Spleen (tissue), 11 donors: ENCODE measurements around the gene MAU2. TPM values are rescaled to one million over a fixed set of nuclear protein-coding genes. Genes with fewer than 3 reads are reported as not detected.
A peak's percentile ranks its signal among the peaks of the same experiment; 100 is the strongest.

Experiments used
- DNase-seq: peaks from one replicate; pipeline ENCODE4 v3.0.0-alpha.2; 2020
- H3K27ac ChIP-seq, 8 donors: fragments of 200-600 bp; sonication (generic) in 7 of 8; 1 replicate in 4 of 8; 2 replicates in 4 of 8; pipeline versions ENCODE4 v1.5.0 to v1.8.0; 2016 to 2021; ENCODE audit warnings: inconsistent platforms in 4 of 8, mild to moderate bottlenecking in 4 of 8, moderate library complexity in 1 of 8
- H3K27me3 ChIP-seq, 7 donors: fragments of 200-600 bp; sonication (generic) in 6 of 7; replicated peaks in 1 of 7; 1 replicate in 4 of 7; 2 replicates in 3 of 7; pipeline versions ENCODE4 v1.5.0 to v1.8.0; 2016 to 2021; ENCODE audit warnings: inconsistent platforms in 3 of 7, mild to moderate bottlenecking in 1 of 7
- H3K36me3 ChIP-seq, 6 donors: fragments of 200-600 bp; sonication (generic) in 5 of 6; 1 replicate in 4 of 6; 2 replicates in 2 of 6; pipeline versions ENCODE4 v1.5.0 to v1.8.0; 2016 to 2021; ENCODE audit warnings: inconsistent platforms in 2 of 6
- H3K4me1 ChIP-seq, 6 donors: fragments of 200-600 bp; sonication (generic) in 5 of 6; 1 replicate in 3 of 6; 2 replicates in 3 of 6; pipeline versions ENCODE4 v1.5.0 to v1.8.0; 2016 to 2021; ENCODE audit warnings: inconsistent platforms in 3 of 6
- H3K4me3 ChIP-seq, 8 donors: fragments of 200-600 bp; sonication (generic) in 7 of 8; 1 replicate in 4 of 8; 2 replicates in 4 of 8; pipeline versions ENCODE4 v1.5.0 to v1.8.0; 2016 to 2021; ENCODE audit warnings: inconsistent platforms in 4 of 8, mild to moderate bottlenecking in 4 of 8, moderate library complexity in 2 of 8
- H3K9me3 ChIP-seq, 8 donors: fragments of 200-600 bp; sonication (generic) in 7 of 8; 1 replicate in 4 of 8; 2 replicates in 4 of 8; pipeline versions ENCODE4 v1.5.0 to v1.8.0; 2016 to 2021; ENCODE audit warnings: inconsistent platforms in 4 of 8
- POLR2A ChIP-seq, 3 donors: fragments of 450-650 bp; IDR thresholded peaks; one replicate each; pipeline ENCODE4 v1.5.1; 2017; ENCODE audit warnings: antibody characterized with exemption in 3 of 3, mild to moderate bottlenecking in 1 of 3
- POLR2AphosphoS5 ChIP-seq, 3 donors: sonication (generic); formaldehyde crosslinking; IDR thresholded peaks; one replicate each; pipeline ENCODE4 v1.5.1; 2017; ENCODE audit warnings: antibody characterized with exemption in 3 of 3
- WGBS, 5 donors: extraction: QIAGEN DNeasy Blood & Tissue Kit in 3 of 5; methylation state at CpG; one replicate each; pipeline versions ENCODE4 v1.1.5 to v1.1.7; 2013 to 2018; 5-methylcytosine and 5-hydroxymethylcytosine counted together
- intact Hi-C: fragments of 100-400 bp; cut with DNase I; formaldehyde crosslinking; loops from one replicate; pipeline ENCODE4 v1.15.0; 2023; ENCODE audit warnings: low total_unique reads
- polyA plus RNA-seq, 3 donors: library from polyadenylated mRNA; stranded (reverse); fragments of 200-250 nt; gene quantifications; one replicate each; pipeline ENCODE4 v1.2.1, GENCODE V29; 2013
- total RNA-seq, 7 donors: library from RNA; depleted of rRNA in 3 of 7; stranded (reverse); fragments of >200 nt in 3 of 7; fragmentation: NEBNext Ultra II Directional in 4 of 7; extraction: Animal tissue kit (Norgen Biotek cat#: 25700) in 4 of 7; gene quantifications; one replicate each; pipeline versions ENCODE4 v1.1.0 to v1.2.1, GENCODE V29; 2016 to 2021
- TF ChIP-seq, protein P1 (sequence below), 11 experiments: fragments of 200-600 bp in 7 of 11; fragments of 450-650 bp in 4 of 11; sonication (generic) in 4 of 11; IDR thresholded peaks in 8 of 11; conservative IDR thresholded peaks in 3 of 11; 1 replicate in 7 of 11; 2 replicates in 4 of 11; pipeline versions ENCODE4 v1.4.0 to v1.8.0; 2016 to 2021; ENCODE audit warnings: antibody characterized with exemption in 11 of 11, inconsistent platforms in 4 of 11, mild to moderate bottlenecking in 1 of 11
- donor health status: healthy with polysubstance abuse.
- donor health status: DM: no; HTN: no; CAD: no; lungs with moderate emphysema.
- donor health status: DM: no; HTN: no; CAD: no.
- donor health status: Bipolar disorder and iron deficiency.
- donor health status: healthy.
- donor health status: DM: no; HTN: no; CAD: no.
- donor health status: DM: yes; HTN: yes; CAD: no.

Gene MAU2
- total and polyA plus RNA-seq, 10 donors = 12.0 to 133 (median 95.1) TPM

DNA sequence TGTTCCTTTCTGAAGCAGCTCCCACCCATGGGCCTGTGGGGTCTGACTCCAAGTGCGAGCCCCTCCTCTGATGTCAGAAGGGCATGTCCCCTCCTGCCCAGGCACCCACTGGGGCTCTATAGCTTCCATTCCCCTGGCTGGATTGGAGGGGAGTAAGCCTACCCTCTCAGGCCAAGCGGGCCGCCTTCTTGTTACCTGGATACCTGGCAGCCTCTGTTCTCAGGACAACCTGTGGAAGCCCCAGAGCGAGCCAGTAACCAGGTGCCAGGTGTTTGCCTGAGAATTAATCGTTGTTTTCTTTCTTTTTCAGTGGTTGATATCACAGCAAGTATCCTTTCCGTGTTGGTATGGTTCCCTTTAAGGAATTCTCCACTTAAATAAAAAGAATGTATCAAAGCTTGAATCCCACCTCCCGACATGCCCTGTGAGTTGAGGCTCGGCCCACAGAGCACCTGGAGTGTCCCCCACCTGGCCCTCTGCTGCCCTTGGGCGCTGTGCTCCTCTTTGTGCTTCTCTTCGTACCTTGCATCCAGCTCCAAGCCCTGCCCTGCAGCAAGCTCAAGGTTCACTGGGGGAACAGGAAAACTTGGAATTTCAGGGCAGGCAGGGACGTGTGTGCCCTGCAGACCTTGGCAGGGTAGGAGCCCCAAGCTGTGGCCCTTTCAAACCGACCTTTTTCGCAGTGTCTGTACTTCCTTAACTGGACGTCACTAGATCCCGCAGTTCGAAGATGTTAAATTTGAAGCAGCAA lies 15.0 kb downstream of the MAU2 start:
- intact Hi-C loops = no loop called here
- Histone ChIP-seq H3K27ac (no peak overlapping the region), H3K27me3 (no peaks in the 10 kb centered on the region), H3K4me3 (no peak overlapping the region), H3K4me1 (peaks cover 0 to 30% (median 0%) of the 10 kb centered on the region in 6 donors), H3K36me3 (peaks cover 0 to 100% (median 81%) of the 10 kb centered on the region in 6 donors), H3K9me3 (no peaks in the 10 kb centered on the region)
- 87 to 93% (median 87%) methylated on average over 16 of the region's 16 CpGs for WGBS, 5 donors
- no peak for DNase-seq
- TF ChIP-seq, protein P1, sequence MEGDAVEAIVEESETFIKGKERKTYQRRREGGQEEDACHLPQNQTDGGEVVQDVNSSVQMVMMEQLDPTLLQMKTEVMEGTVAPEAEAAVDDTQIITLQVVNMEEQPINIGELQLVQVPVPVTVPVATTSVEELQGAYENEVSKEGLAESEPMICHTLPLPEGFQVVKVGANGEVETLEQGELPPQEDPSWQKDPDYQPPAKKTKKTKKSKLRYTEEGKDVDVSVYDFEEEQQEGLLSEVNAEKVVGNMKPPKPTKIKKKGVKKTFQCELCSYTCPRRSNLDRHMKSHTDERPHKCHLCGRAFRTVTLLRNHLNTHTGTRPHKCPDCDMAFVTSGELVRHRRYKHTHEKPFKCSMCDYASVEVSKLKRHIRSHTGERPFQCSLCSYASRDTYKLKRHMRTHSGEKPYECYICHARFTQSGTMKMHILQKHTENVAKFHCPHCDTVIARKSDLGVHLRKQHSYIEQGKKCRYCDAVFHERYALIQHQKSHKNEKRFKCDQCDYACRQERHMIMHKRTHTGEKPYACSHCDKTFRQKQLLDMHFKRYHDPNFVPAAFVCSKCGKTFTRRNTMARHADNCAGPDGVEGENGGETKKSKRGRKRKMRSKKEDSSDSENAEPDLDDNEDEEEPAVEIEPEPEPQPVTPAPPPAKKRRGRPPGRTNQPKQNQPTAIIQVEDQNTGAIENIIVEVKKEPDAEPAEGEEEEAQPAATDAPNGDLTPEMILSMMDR (IDR thresholded peaks at IDR 0.05 in 8 of 11, conservative IDR thresholded peaks at IDR 0.05 in 3 of 11) = no peak
- TF ChIP-seq POLR2AphosphoS5 (IDR thresholded peaks at IDR 0.05) (no peak), POLR2A (IDR thresholded peaks at IDR 0.05) (no peak)

DNA sequence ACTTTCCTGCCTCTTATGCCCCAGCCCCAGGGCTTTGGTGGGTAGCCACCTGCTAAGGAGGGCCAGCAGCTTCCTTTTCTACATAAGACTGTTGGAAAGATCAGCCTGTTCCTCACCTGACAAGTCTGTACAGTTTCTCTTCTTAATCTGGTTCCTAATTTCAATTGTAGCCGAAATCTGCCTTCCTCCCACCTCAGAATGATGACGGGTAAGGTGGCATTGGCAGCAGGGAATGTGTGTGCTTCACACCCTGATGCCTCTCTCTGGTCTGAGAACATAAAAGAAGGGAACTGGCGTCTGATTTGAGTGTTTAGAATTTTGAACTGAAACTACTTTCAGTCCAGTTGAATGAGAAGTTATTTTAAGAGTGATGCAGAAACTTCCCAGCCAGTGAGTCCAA lies 16.0 kb downstream of the MAU2 start:
- DNase-seq = no peak
- Histone ChIP-seq H3K4me3 (no peak overlapping the region), H3K9me3 (no peaks in the 10 kb centered on the region), H3K27me3 (no peaks in the 10 kb centered on the region), H3K27ac (no peak overlapping the region), H3K4me1 (peaks cover 0 to 21% (median 0%) of the 10 kb centered on the region in 6 donors), H3K36me3 (peaks cover 0 to 100% (median 81%) of the 10 kb centered on the region in 6 donors)
- 42 to 55% (median 52%) methylated on average over 3 of the region's 3 CpGs for WGBS, 5 donors
- TF ChIP-seq POLR2A (IDR thresholded peaks at IDR 0.05) (no peak), POLR2AphosphoS5 (IDR thresholded peaks at IDR 0.05) (no peak)
- TF ChIP-seq, protein P1 (IDR thresholded peaks at IDR 0.05 in 8 of 11, conservative IDR thresholded peaks at IDR 0.05 in 3 of 11) = no peak
- intact Hi-C loops = no loop called here

DNA sequence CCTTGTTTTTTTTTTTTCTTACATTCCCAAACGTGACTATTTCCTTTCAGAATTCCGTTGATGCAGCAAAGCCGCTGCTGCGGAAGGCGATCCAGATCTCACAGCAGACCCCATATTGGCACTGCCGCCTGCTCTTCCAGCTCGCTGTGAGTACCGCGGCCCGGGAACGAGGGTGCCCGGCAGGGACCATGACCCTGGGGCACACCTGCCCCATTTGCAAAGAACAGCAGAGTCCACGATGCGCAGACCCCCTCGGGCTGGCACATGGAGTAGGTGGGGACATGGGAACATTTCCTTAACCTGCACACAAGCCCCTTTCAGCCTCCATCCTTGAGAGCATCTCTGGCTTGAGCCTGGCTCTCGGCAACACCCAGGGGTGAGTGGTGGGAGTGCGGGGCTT lies 16.5 kb downstream of the MAU2 start:
- Histone ChIP-seq H3K36me3 (peaks cover 0 to 100% (median 81%) of the 10 kb centered on the region in 6 donors), H3K4me3 (no peak overlapping the region), H3K27ac (no peak overlapping the region), H3K4me1 (peaks cover 0 to 21% (median 0%) of the 10 kb centered on the region in 6 donors), H3K9me3 (no peaks in the 10 kb centered on the region), H3K27me3 (no peaks in the 10 kb centered on the region)
- WGBS, 5 donors = 93 to 97% (median 96%) methylated on average over 17 of the region's 17 CpGs
- no peak for TF ChIP-seq POLR2A (IDR thresholded peaks at IDR 0.05)
- TF ChIP-seq, protein P1 (IDR thresholded peaks at IDR 0.05 in 8 of 11, conservative IDR thresholded peaks at IDR 0.05 in 3 of 11) = no peak
- peak in 1 of 3 donors; percentile 38 for TF ChIP-seq POLR2AphosphoS5 (IDR thresholded peaks at IDR 0.05)
- DNase-seq = no peak
- intact Hi-C loops = no loop called here

DNA sequence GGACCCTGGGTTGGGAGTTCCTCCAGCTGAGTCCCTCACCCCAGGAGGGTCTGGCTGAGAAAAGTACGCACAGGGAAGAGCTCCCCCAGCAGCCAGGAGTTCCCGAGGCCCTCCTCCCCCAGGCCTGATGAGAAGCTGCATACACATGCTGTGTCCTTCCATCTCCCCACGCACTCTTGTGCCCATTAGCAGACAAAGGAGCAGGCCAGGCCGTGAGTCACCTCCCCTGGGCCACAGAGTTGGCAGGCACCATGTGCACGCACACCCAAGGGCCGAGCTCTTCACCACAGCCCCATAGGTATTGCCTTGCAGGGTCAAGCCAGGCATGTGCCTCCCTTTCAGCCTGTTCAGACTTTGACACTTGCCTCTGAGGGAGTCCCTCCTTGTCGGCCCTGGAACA lies 17.5 kb downstream of the MAU2 start:
- Histone ChIP-seq H3K9me3 (no peaks in the 10 kb centered on the region), H3K4me3 (no peak overlapping the region), H3K4me1 (peaks cover 0 to 21% (median 0%) of the 10 kb centered on the region in 6 donors), H3K27ac (no peak overlapping the region), H3K36me3 (peaks cover 0 to 100% (median 89%) of the 10 kb centered on the region in 6 donors), H3K27me3 (no peaks in the 10 kb centered on the region)
- no peak for DNase-seq
- 95 to 98% (median 95%) methylated on average over 4 to 7 of the region's 7 CpGs for WGBS, 5 donors
- intact Hi-C loops = no loop called here
- TF ChIP-seq POLR2AphosphoS5 (IDR thresholded peaks at IDR 0.05) (peak in 1 of 3 donors; percentile 43), POLR2A (IDR thresholded peaks at IDR 0.05) (no peak)
- TF ChIP-seq, protein P1 (IDR thresholded peaks at IDR 0.05 in 8 of 11, conservative IDR thresholded peaks at IDR 0.05 in 3 of 11) = no peak
